WTC11 (cell line): ENCODE data around the gene WDHD1. TPM values are rescaled to one million over a fixed set of nuclear protein-coding genes. Genes with fewer than 3 reads are reported as not detected.

ENCODE experiments used
- ATAC-seq: fragments of 200-7000 bp; cut with Tn5 transposase; 2 replicates; pipeline ENCODE4 v1.10.0; 2021; ENCODE audit warnings: mild to moderate bottlenecking, moderate library complexity
- CTCF ChIA-PET: fragments of 300-600 bp; sonication (Branson Sonifier 250); formaldehyde crosslinking; loops from one replicate; lab custom pipeline; 2021; ENCODE audit warnings: antibody characterized with exemption; lab: Charles Lee
- POLR2A ChIA-PET: fragments of 350-600 bp; sonication (Branson Sonifier 250); formaldehyde crosslinking; loops from one replicate; lab custom pipeline; 2021; ENCODE audit warnings: antibody characterized with exemption; lab: Charles Lee
- DNase-seq: peaks from one replicate; pipeline ENCODE4 v3.0.0; 2021; ENCODE audit warnings: low spot score
- H3K27ac Mint-ChIP-seq: 2 replicates; pipeline ENCODE4 v1.8.0; 2021; ENCODE audit warnings: mixed read lengths
- H3K27me3 Mint-ChIP-seq: 2 replicates; pipeline ENCODE4 v1.8.0; 2021; ENCODE audit warnings: low read depth, mild to moderate bottlenecking, moderate library complexity, mixed read lengths
- H3K36me3 Mint-ChIP-seq: 2 replicates; pipeline ENCODE4 v1.8.0; 2021; ENCODE audit warnings: mixed read lengths
- H3K4me1 Mint-ChIP-seq: 2 replicates; pipeline ENCODE4 v1.8.0; 2022; ENCODE audit warnings: mixed read lengths
- H3K4me3 Mint-ChIP-seq: 2 replicates; pipeline ENCODE4 v1.8.0; 2021; ENCODE audit warnings: mild to moderate bottlenecking, moderate library complexity, mixed read lengths
- H3K9me3 Mint-ChIP-seq: 2 replicates; pipeline ENCODE4 v1.8.0; 2021; ENCODE audit warnings: mixed read lengths
- AFF4 ChIP-seq: sonication (generic); formaldehyde crosslinking; IDR thresholded peaks from 2 replicates; pipeline ENCODE4 v1.8.1; 2023; ENCODE audit warnings: mild to moderate bottlenecking, missing genetic modification reagents, borderline replicate concordance
- CBFB ChIP-seq: sonication (generic); formaldehyde crosslinking; IDR thresholded peaks from 2 replicates; pipeline ENCODE4 v1.8.1; 2022; ENCODE audit warnings: mild to moderate bottlenecking, low read depth, missing genetic modification reagents
- E2F5 ChIP-seq: sonication (generic); formaldehyde crosslinking; IDR thresholded peaks from 2 replicates; pipeline ENCODE4 v1.8.1; 2022; ENCODE audit warnings: mild to moderate bottlenecking, moderate library complexity, missing genetic modification reagents
- ELF4 ChIP-seq: sonication (generic); formaldehyde crosslinking; IDR thresholded peaks from 2 replicates; pipeline ENCODE4 v1.8.1; 2022; ENCODE audit warnings: low read depth, mild to moderate bottlenecking, moderate library complexity, missing genetic modification reagents
- EMX1 ChIP-seq: fragments of 250-450 bp; sonication (Bioruptor Pico); IDR thresholded peaks from 2 replicates; pipeline ENCODE4 v1.8.0; 2021; ENCODE audit warnings: mild to moderate bottlenecking
- FOXJ3 ChIP-seq: sonication (generic); formaldehyde crosslinking; IDR thresholded peaks from 2 replicates; pipeline ENCODE4 v1.9.0; 2021; ENCODE audit warnings: missing genetic modification reagents, mild to moderate bottlenecking, borderline replicate concordance
- FOXP4 ChIP-seq: sonication (generic); formaldehyde crosslinking; IDR thresholded peaks from 2 replicates; pipeline ENCODE4 v1.8.0; 2022; ENCODE audit warnings: mild to moderate bottlenecking, missing genetic modification reagents
- GRHL2 ChIP-seq: fragments of 250-450 bp; sonication (Bioruptor Pico); IDR thresholded peaks from 2 replicates; pipeline ENCODE4 v1.8.0; 2022; ENCODE audit warnings: mild to moderate bottlenecking, moderate library complexity; ENCODE audit not compliant: insufficient replicate concordance, severe bottlenecking
- GTF2I ChIP-seq: fragments of 250-450 bp; sonication (Bioruptor Pico); conservative IDR thresholded peaks from 2 replicates; pipeline ENCODE4 v1.4.0; 2021; ENCODE audit warnings: mild to moderate bottlenecking
- IRF2 ChIP-seq: sonication (generic); formaldehyde crosslinking; IDR thresholded peaks from 2 replicates; pipeline ENCODE4 v1.8.0; 2022; ENCODE audit warnings: low read depth, missing genetic modification reagents, borderline replicate concordance
- KAT7 ChIP-seq: sonication (generic); formaldehyde crosslinking; IDR thresholded peaks from 2 replicates; pipeline ENCODE4 v1.8.1; 2023; ENCODE audit warnings: missing genetic modification reagents, mild to moderate bottlenecking, borderline replicate concordance
- NFE2L1 ChIP-seq: sonication (generic); formaldehyde crosslinking; IDR thresholded peaks from 2 replicates; pipeline ENCODE4 v1.8.1; 2023; ENCODE audit warnings: missing genetic modification reagents
- PRRX2 ChIP-seq: fragments of 250-450 bp; sonication (Bioruptor Pico); IDR thresholded peaks from 2 replicates; pipeline ENCODE4 v1.8.0; 2021; ENCODE audit warnings: mild to moderate bottlenecking
- USF1 ChIP-seq: sonication (generic); formaldehyde crosslinking; IDR thresholded peaks from 2 replicates; pipeline ENCODE4 v1.8.0; 2022; ENCODE audit warnings: mild to moderate bottlenecking, missing genetic modification reagents
- ZBTB21 ChIP-seq: sonication (generic); formaldehyde crosslinking; IDR thresholded peaks from 2 replicates; pipeline ENCODE4 v1.8.1; 2023; ENCODE audit warnings: mild to moderate bottlenecking, missing genetic modification reagents, borderline replicate concordance
- ZNF121 ChIP-seq: sonication (generic); formaldehyde crosslinking; IDR thresholded peaks from 2 replicates; pipeline ENCODE4 v1.8.0; 2023; ENCODE audit warnings: missing genetic modification reagents
- ZNF532 ChIP-seq: fragments of 250-450 bp; sonication (Bioruptor Pico); IDR thresholded peaks from 2 replicates; pipeline ENCODE4 v1.9.0; 2021; ENCODE audit warnings: mild to moderate bottlenecking, borderline replicate concordance
- total RNA-seq: library from RNA; stranded (reverse); gene quantifications from 3 replicates; pipeline ENCODE4 v1.2.3, GENCODE V29; 2021
- TF ChIP-seq, protein P1 (sequence below): fragments of 250-450 bp; sonication (Bioruptor Pico); conservative IDR thresholded peaks from 2 replicates; pipeline ENCODE4 v1.9.0; 2021; ENCODE audit warnings: mild to moderate bottlenecking
- TF ChIP-seq, protein P2 (sequence below): sonication (generic); formaldehyde crosslinking; IDR thresholded peaks from 2 replicates; pipeline ENCODE4 v1.8.1; 2023; ENCODE audit warnings: mild to moderate bottlenecking, missing genetic modification reagents

Gene WDHD1
- total RNA-seq, 1 experiment from 2014 or later: 76.1 TPM

GRCh38 chr14:55059333-55059732 is 32.4 kb upstream of the WDHD1 start:
- H3K9me3 Mint-ChIP-seq: peaks cover 4% of the 10 kb centered on the region; the same call in 1 of the 2 replicates
- TF ChIP-seq ELF4: no peak
- TF ChIP-seq EMX1: no peak
- TF ChIP-seq USF1 (CRISPR knock-in tag): no peak
- no peak for TF ChIP-seq E2F5 (CRISPR knock-in tag)
- TF ChIP-seq GRHL2 (CRISPR knock-in tag): no peak
- TF ChIP-seq FOXP4 (CRISPR knock-in tag): no peak
- no peak for TF ChIP-seq NFE2L1 (CRISPR knock-in tag)
- no peak for TF ChIP-seq KAT7 (CRISPR knock-in tag)
- TF ChIP-seq, protein P1, sequence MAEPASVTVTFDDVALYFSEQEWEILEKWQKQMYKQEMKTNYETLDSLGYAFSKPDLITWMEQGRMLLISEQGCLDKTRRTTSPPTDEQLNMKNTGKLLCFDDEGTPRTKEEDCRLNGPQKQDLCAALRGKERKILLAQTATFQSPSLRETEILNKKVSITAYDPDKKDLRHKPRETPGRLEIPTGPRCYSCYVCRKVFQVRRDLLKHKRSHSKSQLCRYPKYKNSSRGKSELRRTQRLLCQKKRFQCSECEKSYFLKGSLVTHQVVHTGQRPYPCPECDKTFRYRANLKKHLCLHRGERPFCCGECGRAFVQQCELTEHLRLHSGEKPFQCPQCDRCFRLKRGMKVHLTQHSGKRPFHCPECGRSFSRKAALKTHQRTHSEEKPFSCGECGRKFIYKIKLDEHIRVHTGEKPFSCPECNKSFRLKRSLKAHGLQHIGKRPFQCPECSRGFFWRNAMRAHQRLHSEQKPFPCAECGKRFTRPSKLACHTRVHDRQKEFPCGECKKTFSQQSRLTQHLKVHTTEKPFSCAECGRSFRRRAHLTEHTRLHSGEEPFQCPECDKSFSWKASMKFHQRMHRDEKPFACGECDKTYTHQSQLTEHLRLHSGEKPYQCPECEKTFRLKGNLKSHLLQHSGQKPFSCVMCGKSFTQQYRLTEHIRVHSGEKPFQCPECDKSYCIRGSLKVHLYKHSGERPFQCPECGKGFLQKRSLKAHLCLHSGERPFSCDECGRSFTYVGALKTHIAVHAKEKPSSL (CRISPR knock-in tag): no peak
- TF ChIP-seq PRRX2 (CRISPR knock-in tag): no peak
- TF ChIP-seq, all 79 proteins: peak for 0
- H3K4me3 Mint-ChIP-seq: no peak overlapping the region
- ATAC-seq (no peak), DNase-seq (no peak)
- H3K27ac Mint-ChIP-seq: peak overlapping the region; percentile 20
- peaks cover 7% of the 10 kb centered on the region for H3K4me1 Mint-ChIP-seq
- CTCF ChIA-PET: interaction anchor here (0.7 to 1.4 kb wide), 2 partner anchors 8 to 70 kb away, joined by 4 to 5 read pairs; no protein-coding TSS in a partner anchor
- H3K36me3 Mint-ChIP-seq: peaks cover 52% of the 10 kb centered on the region
- H3K27me3 Mint-ChIP-seq: no peaks in the 10 kb centered on the region
- POLR2A ChIA-PET: no interaction called here

GRCh38 chr14:55057919-55058318 is 31.0 kb upstream of the WDHD1 start:
- POLR2A ChIA-PET: no interaction called here
- CTCF ChIA-PET: interaction anchor here (0.7 kb wide), 1 partner anchor 15 kb away, joined by 3 read pairs; no protein-coding TSS in a partner anchor
- no peak for DNase-seq
- H3K36me3 Mint-ChIP-seq: peaks cover 43% of the 10 kb centered on the region
- peaks cover 4% of the 10 kb centered on the region; the same call in 1 of the 2 replicates for H3K9me3 Mint-ChIP-seq
- no peaks in the 10 kb centered on the region for H3K27me3 Mint-ChIP-seq
- H3K4me1 Mint-ChIP-seq: peaks cover 18% of the 10 kb centered on the region
- H3K27ac Mint-ChIP-seq: no peak overlapping the region
- no peak for ATAC-seq
- H3K4me3 Mint-ChIP-seq: no peak overlapping the region
- TF ChIP-seq GTF2I (CRISPR knock-in tag) (no peak), IRF2 (CRISPR knock-in tag) (no peak), FOXJ3 (no peak), ZNF532 (no peak), AFF4 (CRISPR knock-in tag) (no peak), CBFB (CRISPR knock-in tag) (no peak), ZNF121 (no peak), ZBTB21 (CRISPR knock-in tag) (no peak)
- TF ChIP-seq, protein P2, sequence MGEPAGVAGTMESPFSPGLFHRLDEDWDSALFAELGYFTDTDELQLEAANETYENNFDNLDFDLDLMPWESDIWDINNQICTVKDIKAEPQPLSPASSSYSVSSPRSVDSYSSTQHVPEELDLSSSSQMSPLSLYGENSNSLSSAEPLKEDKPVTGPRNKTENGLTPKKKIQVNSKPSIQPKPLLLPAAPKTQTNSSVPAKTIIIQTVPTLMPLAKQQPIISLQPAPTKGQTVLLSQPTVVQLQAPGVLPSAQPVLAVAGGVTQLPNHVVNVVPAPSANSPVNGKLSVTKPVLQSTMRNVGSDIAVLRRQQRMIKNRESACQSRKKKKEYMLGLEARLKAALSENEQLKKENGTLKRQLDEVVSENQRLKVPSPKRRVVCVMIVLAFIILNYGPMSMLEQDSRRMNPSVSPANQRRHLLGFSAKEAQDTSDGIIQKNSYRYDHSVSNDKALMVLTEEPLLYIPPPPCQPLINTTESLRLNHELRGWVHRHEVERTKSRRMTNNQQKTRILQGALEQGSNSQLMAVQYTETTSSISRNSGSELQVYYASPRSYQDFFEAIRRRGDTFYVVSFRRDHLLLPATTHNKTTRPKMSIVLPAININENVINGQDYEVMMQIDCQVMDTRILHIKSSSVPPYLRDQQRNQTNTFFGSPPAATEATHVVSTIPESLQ (CRISPR knock-in tag): no peak
